HL-60 (cell line): Measurements from ENCODE around the gene AGAP9.
"Not testable (repeated sequence)": the region's sequence is repeated elsewhere in the genome, so short reads cannot be mapped to it uniquely, and the experiment has no call there.

ENCODE experiments used
- DNase-seq, 2 experiments: peaks; one replicate each; pipeline ENCODE4 v3.0.0-alpha.2; 2010 to 2020; ENCODE audit warnings: low read depth in 1 of 2, low spot score in 1 of 2
- H3K27ac ChIP-seq: fragments of 250-450 bp; sonication (Bioruptor Pico); replicated peaks from 2 replicates; pipeline ENCODE4 v1.5.1; 2020; ENCODE audit warnings: mild to moderate bottlenecking, moderate library complexity
- H3K27me3 ChIP-seq: fragments of 250-450 bp; sonication (Bioruptor Pico); 2 replicates; pipeline ENCODE4 v1.5.1; 2021; ENCODE audit warnings: mild to moderate bottlenecking, moderate library complexity; ENCODE audit not compliant: insufficient read depth, poor library complexity, severe bottlenecking
- H3K4me3 ChIP-seq: replicated peaks from 2 replicates; pipeline ENCODE4 v1.5.1; 2011; ENCODE audit warnings: mild to moderate bottlenecking, control low read depth, low read length; ENCODE audit not compliant: insufficient read depth
- GABPA ChIP-seq: IDR thresholded peaks from 2 replicates; pipeline ENCODE4 v1.6.1; 2012; ENCODE audit warnings: low read depth
- POLR2AphosphoS5 ChIP-seq: IDR thresholded peaks from 2 replicates; pipeline ENCODE4 v1.6.1; 2012; ENCODE audit warnings: low read depth

Gene AGAP9

DNA sequence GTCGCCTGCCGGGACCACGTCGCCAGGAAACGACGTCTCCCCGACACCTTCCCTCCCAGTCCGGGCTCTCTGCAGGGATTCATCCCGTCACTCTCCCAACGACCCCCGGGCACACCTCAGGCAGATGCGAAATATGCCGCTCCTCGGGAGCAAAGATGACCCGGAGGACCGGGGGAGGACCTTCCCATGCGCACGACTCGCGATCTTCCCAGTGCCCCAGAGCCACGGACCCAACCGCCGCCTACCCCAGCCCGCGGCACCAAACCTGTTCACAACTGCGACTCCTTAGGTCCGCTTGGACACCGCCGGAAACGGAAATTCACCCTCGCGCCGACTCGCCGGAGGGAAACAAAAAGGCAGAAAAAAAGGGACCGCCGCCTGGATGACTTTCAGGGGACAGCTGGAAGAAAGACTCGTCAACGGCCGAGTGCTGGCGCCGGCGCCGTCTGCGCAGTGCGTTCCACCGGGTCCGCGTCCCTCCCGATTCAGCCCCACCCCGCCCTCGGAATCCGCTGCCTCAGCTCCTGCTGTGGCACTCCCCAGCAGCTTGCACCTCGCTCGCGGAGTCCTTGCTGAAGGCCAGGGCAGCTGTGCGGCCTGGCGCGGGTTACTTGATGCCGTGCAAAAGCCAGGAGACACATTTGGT lies 29.9 kb upstream of the AGAP9 start:
- Histone ChIP-seq H3K4me3 (peak overlapping the region; percentile 79), H3K27ac (peak overlapping the region; percentile 86)
- not testable (repeated sequence) for H3K27me3 ChIP-seq
- TF ChIP-seq GABPA (peak; percentile 96), POLR2AphosphoS5 (peak; percentile 82)
- DNase-seq, result peak; percentile 30 to 92

DNA sequence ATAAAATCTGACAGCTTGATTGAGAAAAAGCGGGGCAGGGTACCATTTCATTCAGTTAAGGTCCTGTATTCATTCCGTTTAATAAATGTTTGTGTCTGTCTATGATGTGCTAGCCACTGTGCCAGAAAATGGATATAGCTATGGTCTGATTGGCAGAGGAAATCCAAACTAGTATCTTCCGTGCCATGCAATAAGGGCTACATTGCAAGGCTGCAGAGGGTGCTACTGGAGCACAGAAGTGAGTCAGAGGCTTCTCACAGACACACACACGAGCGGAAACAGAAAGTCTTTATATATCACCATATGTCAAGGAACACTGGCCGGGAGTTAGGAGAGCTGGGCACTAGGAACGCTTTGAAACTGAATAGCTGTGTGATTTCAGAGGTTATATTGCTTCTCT lies 29.3 kb upstream of the AGAP9 start:
- H3K27ac ChIP-seq, result peak overlapping the region; percentile 86
- not testable (repeated sequence) for H3K27me3 ChIP-seq
- H3K4me3 ChIP-seq, result peak overlapping the region; percentile 79
- DNase-seq, result peak; percentile 13 to 72

DNA sequence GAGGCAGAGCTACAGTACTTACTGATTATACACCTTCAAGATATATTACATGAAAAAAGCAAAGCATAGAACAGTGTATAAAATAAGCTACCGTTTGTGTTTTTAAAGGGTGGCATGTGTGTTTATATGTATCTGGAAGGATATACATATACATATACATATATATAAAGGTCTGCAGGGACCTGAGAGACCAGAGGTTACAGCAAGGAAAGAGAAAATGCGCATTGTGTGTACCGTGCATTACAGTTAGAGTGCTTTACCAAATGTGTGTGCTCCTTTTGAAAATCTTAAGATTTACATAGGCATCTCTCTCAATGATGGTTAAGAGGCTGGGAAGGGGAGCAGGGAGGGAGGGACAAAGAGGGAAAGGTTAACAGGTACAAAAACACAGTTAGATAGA lies 23.8 kb upstream of the AGAP9 start:
- not testable (repeated sequence) for H3K27ac ChIP-seq, H3K27me3 ChIP-seq, H3K4me3 ChIP-seq, DNase-seq

DNA sequence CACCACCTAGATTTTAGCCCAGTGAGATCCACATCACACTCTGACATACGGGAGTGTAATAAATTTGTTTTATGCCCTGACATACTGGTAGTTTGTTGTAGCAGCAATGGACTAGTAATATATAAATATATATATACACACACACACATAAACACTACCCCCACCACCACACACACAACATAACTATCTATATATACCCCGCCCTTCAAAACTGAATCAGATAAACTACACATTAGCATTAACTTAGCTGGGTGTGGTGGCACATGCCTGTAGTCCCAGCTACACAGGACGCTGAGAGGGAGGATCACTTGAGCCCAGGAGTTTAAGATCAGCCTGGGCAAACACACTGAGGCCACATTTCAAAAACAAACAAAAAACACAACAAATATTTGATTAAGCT lies 13.0 kb upstream of the AGAP9 start:
- H3K27ac ChIP-seq, H3K4me3 ChIP-seq, H3K27me3 ChIP-seq, DNase-seq: not testable (repeated sequence)

DNA sequence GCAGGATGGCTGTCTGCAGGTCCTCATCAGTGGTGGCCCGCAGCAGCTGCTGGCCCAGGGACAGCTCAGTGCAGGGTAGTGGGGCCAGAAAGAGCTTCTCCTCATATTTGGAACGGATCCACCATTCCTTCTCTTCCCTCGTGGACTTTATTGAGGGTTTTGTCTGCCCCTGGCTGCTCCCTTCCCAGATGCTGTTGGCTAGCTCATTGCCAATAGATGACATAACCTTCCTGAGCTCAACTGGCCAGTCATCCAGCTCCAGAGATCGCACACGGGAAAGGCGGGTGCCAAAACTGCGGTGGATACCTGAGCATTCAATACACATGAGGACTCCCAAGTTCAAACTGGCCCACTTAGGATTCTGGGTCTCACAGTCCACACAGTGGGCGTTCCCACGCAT lies 21.1 kb downstream of the AGAP9 start:
- H3K27ac ChIP-seq, DNase-seq, H3K27me3 ChIP-seq, H3K4me3 ChIP-seq: not testable (repeated sequence)

DNA sequence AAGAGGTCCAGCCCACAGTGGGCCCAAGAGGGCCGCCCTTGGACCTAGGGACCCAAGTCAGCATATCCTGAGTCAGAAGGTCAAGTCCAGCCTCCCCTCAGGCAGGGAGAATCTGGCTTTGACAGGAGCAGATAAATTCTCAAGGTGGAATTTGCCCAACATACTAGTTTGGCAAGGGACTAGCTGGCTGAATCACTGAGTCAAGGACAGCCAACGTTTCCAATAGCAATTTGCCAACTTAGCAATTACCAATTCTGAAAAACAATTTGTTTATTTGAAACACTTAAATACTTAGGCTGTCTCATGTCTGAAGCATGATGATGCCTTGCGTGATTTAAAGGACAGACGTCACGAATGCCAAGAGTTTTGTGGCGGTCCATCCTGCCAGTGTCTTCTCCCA lies 29.2 kb downstream of the AGAP9 start:
- H3K27me3 ChIP-seq, DNase-seq, H3K27ac ChIP-seq, H3K4me3 ChIP-seq: not testable (repeated sequence)

DNA sequence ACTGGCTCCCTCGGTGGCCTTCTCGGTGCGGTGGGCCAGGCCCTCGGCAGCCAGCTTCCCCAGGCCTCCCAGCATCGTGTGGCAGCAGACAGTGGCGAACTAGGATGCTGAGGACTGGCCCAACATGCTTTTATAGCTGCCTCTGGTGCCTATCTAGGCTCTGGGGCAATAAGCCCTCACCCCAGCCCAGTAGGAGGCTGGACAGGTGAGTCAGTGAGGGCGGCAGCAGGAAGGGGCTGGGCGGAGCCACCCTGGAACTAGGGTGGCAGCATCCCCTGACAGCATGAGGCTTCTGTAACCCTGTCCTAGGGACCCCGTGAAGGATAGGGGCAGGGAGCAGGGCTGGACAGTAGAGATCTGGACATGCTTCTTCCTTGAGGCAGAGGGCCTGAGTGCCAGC lies 31.8 kb downstream of the AGAP9 start, which contains the start of gene FAM25G:
Gene FAM25G, minus strand, starts transcription at position 101 of the 400 bp plus-strand sequence. Its CDS starts 26 bp downstream, at position 75.
- DNase-seq, H3K27me3 ChIP-seq, H3K27ac ChIP-seq, H3K4me3 ChIP-seq: not testable (repeated sequence)

DNA sequence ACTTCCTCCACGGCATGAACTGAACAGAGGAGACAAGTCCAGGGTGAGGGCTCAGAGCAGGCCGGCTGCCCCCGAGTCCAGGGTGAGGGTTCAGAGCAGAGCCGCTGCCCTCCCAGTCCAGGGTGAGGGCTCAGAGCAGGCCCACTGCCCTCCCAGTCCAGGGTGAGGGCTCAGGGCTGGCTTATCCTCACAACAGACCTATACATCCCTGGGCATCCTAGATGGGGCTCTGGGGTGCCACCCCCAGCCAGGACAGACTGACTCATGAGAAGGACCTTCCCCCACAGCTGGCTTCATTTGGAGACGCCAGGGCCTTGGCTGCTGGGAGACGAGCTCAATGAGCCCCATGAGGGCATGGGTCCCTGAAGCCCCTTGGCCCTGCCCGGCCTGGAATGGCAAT lies 33.8 kb downstream of the AGAP9 start:
- DNase-seq, H3K4me3 ChIP-seq, H3K27me3 ChIP-seq, H3K27ac ChIP-seq: not testable (repeated sequence)

DNA sequence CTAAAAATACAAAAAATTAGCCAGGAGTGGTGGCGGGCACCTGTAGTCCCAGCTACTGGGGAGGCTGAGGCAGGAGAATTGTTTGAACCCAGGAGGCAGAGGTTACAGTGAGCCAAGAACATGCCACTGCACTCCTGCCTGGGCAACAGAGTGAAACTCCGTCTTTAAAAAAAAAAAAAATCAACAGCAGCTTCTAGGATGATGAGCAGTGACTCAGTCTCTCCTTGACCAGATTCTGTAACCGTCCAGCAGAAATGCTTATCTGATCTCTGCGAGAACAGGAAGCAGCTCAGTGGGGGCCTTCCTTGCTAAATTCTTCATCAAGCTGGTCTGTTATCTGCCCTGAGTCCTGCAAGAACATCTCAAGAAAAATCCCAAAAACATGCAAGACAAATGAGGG lies 37.5 kb downstream of the AGAP9 start:
- not testable (repeated sequence) for H3K27ac ChIP-seq, H3K4me3 ChIP-seq, H3K27me3 ChIP-seq
- peak; percentile 38 to 42 for DNase-seq

DNA sequence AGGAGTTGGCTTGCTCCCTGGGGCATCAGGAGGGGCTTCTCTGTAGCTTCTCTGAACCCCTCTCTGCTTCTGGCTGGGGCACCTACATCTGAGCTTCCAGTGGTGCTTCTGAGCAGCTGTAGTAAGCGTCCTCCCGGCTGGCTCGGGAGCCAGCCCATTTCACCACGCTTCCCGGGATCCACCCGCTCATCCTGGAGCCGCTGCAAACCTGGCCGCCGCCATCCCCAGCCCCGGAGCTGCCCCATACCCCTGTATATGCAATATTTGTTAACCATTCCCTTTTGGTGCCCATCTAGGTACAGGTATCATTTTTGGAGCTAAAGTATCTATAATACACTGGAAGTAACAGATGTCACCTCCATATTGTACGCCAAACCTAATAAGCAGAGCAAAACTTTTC lies 38.7 kb downstream of the AGAP9 start:
- H3K27me3 ChIP-seq, H3K27ac ChIP-seq, DNase-seq: not testable (repeated sequence)

DNA sequence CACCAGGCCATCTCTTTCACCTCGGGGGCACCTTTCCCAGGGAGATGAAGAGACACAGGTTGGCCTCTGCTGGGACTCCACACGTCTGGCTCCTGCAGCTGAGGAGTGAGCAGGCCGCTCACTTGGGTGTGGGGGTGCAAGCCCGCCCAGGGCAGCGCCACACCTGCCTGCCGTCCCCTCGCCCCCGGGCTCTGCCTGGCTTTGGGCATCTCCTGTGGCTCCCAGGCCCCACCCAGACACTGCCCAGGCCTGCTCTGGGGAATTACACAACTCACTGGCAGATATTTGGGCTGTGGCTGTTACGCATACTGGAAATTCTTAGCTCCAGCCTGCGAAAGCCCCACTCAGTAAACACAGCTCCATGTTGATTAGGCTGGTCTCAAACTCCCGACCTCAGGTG lies 39.5 kb downstream of the AGAP9 start, which contains the start of gene ANXA8:
Gene ANXA8, minus strand, starts transcription at position 193 of the 400 bp plus-strand sequence. Its CDS starts 182 bp downstream, at position 11.
- not testable (repeated sequence) for H3K27ac ChIP-seq, H3K27me3 ChIP-seq, H3K4me3 ChIP-seq, DNase-seq

More for the DNA sequence above, 38.7 kb downstream of the AGAP9 start:
- H3K4me3 ChIP-seq, result not testable (repeated sequence)

DNA sequence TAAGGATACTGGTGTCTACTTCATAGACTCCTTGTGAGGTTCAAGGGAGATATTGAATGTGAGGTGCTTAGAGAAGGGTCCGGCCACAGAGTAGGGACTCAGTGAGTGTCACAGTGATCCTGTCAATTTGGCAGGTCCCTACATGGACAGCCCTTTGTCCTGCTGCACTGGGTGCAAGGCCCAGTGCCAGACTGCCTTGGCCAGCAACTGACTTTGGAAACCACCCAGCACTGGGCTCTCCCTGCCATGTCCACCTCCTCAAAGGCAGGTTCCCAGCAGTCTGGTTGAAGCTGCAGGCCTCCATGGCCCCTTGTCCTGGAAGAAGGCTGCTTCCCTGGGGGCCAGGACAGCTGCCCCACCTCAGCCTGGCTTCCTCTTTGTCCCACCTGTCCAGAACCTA lies 41.1 kb downstream of the AGAP9 start:
- not testable (repeated sequence) for H3K27ac ChIP-seq, H3K27me3 ChIP-seq, DNase-seq

DNA sequence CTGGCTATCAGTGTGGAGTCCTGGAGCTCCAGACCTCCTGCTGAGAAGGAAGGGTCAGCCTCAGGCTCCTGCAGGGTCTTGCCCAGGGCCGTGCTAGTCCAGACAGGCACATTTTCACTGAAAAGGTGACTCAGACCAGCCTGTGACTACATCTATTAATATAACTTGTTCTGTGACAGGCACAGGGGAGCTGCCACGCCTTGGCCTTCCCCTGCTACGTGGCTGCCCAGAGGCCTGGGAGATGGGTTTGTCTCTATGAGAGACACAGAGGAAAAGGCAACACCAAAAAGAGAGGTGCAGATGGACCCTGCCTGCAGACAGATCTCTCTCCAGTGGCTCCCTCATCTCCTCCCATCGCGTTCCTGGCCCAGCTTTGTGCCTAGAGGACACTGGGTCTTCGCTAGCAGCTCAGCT lies 41.7 kb downstream of the AGAP9 start:
- not testable (repeated sequence) for H3K4me3 ChIP-seq, DNase-seq, H3K27me3 ChIP-seq, H3K27ac ChIP-seq

More for the DNA sequence above, 41.1 kb downstream of the AGAP9 start:
- not testable (repeated sequence) for H3K4me3 ChIP-seq

DNA sequence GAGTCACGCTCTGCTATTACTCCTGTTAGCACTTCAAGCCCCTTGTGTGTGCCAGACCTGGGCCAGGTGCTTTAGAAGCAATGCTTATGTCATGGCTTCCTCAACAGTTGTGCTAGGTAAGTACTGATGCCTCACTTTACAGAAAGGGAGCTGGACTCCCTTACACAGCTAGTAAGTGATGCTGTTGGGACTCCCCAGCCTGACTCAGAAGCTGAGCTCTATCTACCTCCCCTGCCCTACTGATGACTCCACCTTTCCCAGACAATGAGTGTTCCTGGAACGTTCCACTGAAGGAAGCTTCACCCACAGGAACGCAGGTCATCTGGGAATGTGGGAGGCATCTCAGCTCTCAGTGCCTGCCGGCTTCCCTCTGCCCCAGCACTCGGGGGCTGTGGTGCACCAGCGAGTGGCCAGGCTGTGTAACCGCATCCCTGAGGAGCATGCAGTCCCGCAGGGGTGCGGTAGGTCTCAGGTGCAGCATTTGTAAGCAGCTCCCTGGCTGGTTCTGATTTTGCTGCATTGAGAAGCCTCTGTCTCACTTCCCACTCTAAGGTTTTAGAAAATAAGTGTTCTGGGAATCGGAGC lies 42.2 kb downstream of the AGAP9 start:
- DNase-seq, H3K27ac ChIP-seq, H3K27me3 ChIP-seq, H3K4me3 ChIP-seq: not testable (repeated sequence)

DNA sequence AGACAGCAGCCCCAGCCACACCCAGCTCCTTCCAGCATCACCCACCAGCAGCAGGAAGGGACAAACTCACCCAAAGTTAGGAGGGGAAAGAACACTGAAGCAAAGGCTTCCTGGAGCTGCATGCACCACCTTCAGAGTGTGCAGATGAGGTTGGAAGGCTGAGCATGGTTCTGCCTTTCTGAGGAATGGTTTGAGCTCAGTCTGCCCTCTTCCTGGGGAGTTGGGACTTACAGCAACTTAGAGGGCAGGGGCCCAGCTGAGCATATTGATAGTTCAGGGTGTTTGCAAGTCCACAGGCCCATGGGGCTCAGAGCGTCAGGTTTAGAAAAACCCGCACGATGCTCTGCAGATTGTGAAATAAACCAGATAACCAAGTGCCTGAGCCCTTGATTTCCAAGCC lies 43.3 kb downstream of the AGAP9 start:
- DNase-seq, H3K4me3 ChIP-seq, H3K27ac ChIP-seq, H3K27me3 ChIP-seq: not testable (repeated sequence)
